ENCODE measurements around the gene ASXL3.

Gene ASXL3

DNA sequence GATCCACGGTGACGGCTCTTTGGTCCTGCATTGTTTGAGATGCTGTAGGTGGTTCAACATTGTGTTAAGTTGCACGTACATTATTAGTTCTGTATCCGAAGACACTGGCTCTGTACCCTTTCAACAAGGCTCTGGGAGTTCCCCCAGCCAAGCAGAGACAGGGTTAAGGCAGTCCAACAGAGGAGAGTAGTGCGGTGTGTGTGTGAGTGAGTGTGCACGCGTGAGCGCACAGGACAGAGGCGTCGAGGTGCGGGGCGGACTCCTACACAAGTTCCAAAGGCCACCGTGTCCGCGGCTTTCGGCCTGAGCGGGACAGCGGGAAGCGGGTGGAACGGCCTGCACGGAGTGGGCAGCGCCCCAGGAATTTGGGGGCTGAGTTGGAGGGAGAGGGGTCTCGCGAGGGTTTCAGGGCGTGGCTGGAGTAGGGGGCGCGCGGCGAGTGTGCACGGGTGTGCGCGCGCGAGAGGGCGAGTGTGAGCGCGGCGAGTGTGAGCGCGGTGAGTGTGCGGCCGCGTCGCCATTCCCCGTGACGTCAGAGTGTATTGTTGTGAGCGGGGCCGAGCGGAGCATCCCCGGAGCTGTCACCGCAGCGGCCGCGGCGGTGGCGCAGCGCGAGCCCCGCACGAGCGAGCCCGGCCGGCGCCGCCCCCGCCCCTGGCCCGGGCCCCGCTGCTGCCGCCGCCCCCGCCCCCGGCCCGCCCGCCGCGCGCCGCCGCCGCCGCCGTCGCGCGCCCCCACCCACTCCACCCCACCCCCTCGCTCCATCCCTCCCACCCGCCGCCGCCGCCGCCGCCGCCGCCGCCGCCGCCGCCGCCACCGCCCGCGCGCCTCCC, at the start of gene ASXL3:
ASXL3 (plus strand) TSS at position 535 of the 833 bp plus-strand sequence. CDS start 413 bp downstream, outside the sequence.
- DNase-seq (ENCODE audit: low spot score) = peak; percentile 74

DNA sequence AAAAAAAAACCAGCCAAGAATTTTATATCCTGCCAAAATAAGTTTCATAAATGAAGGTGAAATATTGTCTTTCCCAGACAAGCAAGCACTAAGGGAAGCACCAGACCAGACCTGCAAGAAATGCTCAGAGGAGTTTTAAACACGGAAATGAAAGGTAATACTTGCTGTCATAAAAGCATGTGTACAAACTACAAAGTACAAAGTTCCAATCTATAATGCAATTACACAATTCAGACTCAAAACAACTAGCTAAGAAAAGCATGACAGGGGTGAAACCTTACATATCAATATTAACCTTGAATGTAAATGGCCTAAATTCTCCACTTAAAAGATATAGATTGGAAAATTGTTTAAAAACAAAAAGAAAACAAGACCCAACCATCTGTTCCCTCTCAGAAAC, 45.0 kb upstream of the ASXL3 start:
- DNase-seq (ENCODE audit: low spot score) = no peak

DNA sequence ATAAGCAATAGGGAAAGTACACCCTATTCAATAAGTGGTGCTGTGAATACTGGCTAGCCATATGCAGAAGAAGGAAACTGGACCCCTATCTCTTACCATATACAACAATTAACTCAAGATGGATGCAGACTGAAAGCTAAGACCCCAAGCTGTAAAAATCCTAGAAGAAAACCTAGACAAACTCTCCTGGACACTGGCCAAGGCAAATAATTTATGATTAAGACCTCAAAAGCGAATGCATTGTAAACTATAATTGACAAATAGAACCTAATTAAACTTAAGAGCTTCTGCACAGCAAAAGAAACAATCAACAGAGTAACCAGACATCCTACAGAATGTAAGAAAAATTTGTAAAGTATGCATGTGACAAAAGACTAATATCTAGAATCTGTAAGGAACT, 41.1 kb upstream of the ASXL3 start:
- no peak for DNase-seq (ENCODE audit: low spot score)

DNA sequence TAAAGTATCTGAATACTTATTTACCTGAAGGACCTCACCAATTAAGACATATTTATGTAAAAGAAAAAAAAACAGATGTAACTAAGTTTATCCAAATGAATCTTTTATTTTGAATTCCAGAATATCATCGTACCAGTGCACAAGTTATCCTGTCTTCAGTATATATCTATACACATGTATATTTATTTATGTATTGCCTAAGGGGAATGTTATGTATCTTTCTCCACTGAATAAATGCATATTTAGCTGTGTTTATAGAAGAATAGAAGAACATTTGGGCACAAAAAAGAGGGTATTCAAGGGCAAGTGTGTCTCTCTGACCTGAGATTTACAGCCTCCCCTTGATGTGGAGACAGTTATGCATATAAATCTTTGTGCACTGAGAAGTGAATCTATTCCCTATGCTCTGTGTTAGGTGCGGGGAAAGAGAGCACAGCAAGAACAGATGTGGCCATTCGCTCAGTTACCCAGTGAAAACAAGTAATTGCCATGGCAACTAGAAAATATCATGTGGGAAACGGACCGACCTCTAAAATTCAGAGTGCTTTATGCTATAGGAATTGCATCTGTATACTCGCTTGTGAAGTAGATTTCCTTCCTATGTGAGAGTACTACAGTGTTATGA, 39.5 kb upstream of the ASXL3 start:
- no peak for DNase-seq (ENCODE audit: low spot score)

DNA sequence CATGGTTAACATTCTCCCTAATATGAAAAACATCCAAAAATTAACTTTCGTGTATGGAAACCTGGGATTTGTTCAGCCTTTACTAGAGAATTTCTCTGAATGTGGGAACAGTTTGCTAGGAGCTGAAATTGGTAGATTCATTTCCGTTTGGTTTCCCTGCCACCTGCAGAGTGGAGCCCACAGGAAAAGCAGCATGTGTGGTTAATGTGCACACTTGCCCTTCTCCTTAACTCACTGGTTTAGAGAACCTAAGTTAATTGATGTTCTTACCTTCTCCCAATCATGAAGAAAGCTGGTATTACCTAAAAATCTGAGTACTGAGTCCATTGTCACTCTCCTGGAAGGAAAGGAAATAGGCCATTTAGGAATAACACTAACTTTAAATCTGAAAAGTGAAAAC, 37.6 kb upstream of the ASXL3 start:
- DNase-seq (ENCODE audit: low spot score) = no peak

DNA sequence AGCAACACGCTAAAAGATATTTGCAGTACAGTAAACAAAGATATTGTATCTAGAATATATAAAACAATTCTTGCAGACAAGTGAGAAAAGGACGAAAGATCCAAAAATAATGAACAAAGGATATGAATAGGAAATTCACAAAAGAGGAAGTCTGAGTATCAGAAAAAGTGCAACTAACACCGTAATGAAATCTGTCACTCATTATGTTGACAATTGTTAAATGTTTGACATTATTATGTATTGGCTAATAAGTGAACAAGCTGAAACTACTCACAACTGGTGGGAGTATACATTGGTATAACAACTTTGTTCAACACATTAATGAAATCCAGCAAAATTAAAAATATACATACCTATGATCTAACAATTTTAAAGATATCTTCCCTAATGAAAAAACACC, 36.7 kb upstream of the ASXL3 start:
- no peak for DNase-seq (ENCODE audit: low spot score)

DNA sequence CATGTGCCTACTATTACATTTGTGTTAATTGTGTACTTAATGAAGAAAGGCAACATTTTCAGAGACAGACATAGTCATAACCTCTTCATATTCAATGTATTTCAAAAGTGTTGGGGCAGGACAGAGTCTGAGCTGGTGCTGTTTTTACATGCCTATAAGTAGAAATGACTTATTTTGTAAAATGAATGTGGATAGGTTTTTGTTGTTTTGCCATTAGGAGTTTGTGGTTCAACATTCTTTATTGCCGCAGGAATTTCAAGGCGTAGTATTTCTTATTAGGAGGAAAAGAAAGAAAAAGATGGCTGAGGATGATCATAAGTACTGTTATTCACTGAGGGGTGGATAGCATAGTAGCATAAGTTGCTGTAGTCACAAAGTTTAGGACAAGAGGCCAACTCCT, 21.2 kb upstream of the ASXL3 start:
- no peak for DNase-seq (ENCODE audit: low spot score)

DNA sequence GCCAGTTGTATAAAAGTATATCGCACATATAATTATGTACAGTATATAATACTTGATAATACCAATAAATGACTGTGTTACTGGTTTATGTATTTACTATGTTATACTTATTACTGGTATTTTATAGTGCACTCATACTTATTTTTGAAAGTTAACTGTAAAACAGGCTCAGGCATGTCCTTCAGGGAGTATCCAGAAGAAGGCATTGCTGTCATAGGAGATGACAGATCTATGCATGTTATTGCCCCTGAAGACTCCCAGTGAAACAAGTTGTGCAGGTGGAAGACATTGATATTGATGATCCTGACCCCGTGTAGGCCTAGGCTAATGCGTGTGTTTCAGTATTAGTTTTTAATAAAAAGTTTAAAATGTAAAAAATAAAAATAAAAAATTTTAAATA, 20.3 kb upstream of the ASXL3 start:
- DNase-seq (ENCODE audit: low spot score) = no peak

DNA sequence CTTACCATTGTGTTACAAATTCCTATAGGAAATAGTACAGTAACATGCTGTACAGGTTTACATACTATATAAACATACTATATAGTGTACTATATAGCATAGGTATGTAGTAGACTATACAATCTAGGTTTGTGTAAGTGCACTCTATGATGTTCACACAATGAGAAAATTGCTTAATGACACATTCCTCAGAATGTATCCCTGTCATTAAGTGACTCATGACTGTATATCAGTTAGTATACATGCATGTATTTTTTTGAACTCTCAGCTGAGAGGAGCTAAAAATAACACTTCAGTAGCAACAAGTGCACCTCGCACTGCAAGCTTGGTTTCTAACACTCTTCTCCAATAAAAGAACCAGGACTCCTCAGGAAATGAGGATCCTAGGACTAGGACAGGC, 19.5 kb upstream of the ASXL3 start:
- no peak for DNase-seq (ENCODE audit: low spot score)

DNA sequence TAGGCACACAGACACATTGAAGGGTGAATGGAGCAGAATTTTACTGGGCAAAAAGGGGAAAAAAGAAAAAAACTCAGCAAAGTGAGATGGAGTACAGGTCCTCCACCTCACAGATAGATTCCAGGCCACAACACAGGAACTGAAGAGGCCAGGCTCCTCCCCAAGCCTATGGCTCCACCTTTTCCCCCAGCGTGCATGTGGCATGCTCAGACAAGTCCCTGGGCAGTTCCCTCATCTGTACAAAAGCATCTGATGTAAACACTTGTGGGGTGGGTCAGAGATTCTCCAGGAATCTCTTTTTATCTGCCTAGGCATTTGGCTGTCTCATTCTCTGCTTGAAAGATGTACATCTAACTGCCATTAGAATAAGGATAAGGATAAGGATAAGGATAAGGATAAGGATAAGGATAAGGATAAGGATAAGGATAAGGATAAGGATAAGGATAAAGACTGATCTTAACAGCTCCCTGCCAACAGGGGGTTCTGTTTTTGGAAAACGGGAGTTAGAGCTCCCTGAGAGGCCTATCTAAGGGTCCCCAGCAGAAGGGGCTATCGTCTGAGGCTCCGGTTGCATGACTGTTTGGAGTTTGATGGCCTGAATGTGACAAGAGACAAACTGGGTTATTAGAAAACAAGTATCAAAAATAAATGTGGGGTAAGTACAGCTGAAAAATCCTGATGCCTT, 17.2 kb upstream of the ASXL3 start:
- DNase-seq (ENCODE audit: low spot score) = peak; percentile 53

DNA sequence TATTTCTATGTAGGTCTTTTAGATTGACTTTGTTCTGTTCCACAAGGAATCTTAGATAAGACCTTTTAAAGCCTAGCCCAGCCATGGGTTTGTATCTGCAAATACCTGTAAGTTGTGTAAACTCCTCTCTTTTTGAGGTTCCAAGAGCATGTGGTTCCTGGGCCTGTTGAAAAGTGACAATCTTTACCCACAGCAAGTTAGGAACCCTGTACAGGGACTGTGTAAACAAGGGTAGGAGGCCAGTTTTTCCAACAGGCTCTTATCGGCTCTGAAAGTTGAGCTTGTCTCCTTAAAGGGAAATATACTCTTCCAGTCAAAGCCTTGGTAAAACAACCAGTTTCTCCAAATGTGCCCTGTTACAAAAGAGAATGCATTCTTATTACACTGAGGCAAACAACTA, 15.3 kb upstream of the ASXL3 start:
- DNase-seq (ENCODE audit: low spot score) = no peak

DNA sequence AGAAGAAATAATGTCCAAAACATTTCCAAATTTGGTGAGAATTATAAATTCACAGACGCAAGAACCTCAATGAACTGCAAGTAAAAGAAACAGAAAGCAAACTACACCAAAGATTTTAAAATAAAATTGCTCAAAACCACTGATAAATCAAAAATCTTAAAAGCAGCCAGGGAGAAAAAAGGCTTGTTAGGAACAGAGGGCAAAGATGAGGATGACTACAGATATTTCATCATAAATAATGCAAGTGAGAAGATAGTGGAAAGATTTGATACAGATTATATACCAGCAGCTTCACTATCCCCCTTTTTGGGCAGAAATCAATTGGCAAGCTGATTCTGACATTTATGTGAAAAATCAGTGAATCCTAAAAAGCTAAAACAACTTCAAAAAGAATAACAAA, 10.3 kb upstream of the ASXL3 start:
- DNase-seq (ENCODE audit: low spot score) = no peak

DNA sequence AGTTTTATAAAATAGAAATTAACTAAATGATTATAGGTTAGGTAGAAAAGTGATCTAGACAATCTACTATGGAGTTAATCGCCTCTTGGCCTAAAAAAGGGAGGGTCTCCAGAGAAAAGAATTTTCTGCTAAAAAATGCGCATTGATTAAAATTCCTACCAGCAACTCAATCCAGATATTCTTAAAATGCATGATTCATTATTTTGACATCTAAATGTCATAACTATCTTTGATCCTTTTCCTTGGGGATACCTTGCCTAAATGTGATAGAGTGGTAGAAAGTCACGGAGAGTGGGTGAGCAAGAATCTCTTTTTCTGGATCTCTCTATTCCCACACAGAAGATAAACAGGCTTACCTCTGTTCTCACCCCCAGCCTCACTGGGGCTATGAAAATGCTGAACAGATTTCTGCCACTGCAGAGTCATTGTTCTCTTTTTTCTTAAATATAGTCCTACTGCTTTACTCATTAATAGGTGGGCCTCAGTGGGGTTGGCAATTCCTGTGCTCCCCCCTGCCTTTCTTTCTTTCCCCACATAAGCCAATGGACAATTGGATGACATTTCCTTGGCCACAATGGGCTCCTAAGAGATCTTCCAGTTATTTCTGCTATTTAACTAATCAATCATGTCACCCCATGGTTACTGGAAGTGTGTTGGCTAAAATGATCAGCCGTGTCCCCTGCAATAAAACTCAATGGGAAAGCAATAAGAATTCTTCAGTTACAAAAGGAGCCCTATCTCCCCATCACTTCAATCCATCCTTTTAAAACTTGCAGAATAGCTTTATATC, 5.8 kb upstream of the ASXL3 start:
- no peak for DNase-seq (ENCODE audit: low spot score)

DNA sequence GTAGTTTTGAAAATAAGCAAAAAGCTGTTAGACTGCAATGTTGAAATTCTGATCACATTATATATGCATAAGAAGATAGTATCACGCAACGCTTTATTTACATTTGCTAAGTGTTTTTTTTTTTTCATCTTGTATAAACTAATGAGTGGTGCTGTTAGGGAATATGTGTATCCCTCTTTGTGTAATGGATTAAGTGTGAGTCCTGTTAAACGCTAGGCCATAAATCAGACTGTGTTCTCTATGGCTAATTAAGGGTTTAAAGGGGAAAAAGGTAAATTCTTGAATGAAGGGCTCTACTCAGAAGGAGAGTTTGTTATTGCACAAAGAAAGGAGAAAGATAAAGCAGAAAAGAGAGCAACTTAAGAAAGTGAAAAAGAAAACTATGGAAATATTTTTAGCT, 4.8 kb upstream of the ASXL3 start:
- DNase-seq (ENCODE audit: low spot score) = no peak

DNA sequence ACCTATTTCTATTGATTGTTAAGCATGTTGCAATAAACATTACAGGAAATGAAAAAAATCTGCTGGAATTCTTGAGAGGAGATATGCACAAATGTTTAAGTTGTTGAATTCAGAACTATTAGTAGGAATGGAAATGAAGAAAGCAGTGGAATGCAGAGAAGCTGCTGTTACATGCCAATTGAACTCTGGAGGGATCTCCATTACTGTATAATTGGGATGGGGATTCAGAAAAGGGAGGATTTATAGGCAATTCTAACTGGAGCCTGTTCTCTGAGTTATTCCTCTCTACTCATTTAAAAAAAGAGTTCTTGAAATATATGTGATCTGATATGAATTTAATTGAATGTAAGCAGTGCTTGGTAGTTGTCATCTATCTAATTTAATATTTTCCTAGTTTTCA, 2.6 kb upstream of the ASXL3 start:
- DNase-seq (ENCODE audit: low spot score) = no peak

DNA sequence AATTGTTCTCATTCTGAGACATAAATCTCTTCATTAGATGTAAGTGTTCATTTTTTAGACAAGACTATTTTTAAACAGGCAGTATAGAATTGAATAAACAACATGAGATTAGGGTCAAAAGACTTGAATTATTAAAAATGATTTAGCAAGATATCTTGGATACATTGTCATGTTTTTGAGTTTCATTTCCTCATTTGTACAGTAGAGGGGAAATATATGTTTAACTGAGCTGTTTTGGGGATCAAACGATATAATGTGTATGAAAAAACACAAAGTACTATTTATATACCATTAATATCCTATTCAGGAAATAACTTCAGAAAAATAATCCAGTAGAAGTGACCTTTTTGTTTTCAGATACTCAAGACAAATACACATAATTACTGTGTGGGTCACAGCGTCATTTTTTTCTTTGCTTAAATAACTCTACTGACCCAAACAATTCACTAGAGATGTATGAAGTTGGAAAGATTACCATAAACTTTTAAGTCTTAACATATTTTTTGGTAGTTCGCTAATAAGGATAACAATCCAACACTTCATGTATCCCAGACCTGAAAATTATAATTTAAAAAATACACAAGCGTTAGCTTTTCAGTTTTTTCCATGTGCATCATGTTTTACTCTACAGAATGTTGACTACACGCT, 896 bp upstream of the ASXL3 start:
- DNase-seq (ENCODE audit: low spot score) = no peak

DNA sequence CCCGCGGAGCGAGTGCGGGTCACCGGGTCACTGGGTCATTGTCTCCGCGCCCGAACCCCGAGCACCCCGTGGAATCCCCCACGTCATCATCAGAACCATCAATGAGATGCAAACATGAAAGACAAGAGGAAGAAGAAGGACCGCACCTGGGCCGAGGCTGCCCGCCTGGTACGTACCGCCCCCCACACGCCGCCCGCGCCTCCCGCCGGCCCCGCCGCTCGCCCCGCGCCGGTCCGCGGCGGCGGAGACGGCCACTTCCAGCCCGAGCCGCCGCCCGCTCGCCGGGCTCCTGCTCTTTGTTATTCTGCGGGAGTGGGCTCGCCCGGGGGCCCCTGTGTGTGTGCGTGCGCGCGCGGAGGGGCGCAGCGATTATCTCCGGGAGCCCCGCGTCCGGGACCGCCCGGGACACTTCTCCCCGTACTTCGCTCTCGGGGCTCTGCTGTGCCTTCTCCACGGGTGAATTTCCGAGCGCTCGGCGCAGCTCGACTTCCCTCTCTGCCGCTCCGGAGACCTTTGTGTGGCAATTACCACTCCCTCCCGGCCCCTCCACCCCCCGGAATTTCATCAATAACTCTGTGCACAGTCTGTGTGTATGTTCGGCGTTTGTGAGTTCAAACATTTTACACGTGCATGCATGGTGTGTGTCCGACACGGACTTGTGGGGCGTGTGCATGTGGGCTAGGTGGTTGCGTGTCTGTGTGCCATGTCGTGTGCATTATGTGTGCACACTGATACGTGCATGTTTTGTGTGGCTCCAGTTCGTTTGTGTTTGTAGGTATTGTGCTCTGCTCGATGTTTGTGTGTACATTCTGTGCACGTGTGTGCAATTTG, 714 bp downstream of the ASXL3 start:
- DNase-seq (ENCODE audit: low spot score) = peak; percentile 73

DNA sequence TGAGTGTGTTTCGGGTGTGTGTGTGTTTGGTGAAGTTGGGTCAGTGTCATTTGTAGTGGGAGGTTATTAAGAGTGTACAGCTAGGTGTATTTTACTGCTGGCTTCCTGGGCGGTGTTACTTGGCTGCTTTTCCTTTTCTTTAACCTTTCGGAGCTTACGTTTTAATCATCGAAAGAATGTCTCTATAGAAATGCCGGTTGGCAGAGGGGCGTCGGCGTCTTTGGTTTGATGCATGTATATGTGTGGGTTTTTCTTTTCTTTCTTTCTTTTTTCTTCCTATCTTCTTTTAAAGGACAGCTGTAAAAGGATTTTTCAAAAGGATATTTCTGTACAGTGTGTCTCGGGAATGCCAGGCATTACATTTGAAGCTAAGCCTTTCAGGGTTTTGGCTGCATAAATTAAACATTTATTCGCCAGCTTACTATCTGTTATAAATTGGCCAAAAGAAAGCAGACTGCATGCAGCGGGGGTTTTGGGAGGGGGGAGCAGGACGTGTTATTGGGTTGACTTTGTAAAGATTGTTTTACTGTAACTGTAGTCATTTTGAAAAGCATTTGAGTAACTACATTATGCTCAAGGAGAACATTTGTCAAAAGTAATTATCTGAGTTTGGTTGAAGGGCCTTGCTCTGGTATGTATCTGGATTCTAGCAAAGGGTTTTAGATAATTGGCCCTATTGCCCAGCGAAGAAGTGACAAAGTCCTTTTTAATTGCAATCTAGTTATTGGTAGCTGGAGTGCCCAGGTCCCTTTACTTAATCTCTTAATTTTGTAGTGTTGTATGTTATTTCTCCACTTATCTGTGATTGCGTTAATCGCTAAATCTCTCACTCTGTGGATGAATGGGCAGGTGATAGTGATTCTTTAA, 1.6 kb downstream of the ASXL3 start:
- no peak for DNase-seq (ENCODE audit: low spot score)

DNA sequence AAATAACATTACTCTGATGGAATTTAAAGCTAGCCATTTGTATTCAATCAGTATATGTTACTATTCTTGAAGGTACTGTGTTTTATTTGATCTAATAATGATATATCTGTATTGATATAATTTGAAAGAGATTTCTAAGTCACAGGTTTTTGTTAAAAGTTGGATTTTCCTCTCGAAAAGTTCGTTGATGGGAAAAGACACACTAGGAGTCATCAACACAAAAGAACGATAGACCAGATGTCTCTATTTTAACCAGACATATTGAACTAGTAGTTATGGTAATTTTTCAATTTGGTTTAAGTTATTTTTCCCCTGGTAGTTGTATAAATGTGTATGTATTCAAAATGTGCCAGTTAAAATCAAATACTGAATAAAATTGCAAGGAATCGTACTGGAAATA, 2.5 kb downstream of the ASXL3 start:
- DNase-seq (ENCODE audit: low spot score) = no peak

DNA sequence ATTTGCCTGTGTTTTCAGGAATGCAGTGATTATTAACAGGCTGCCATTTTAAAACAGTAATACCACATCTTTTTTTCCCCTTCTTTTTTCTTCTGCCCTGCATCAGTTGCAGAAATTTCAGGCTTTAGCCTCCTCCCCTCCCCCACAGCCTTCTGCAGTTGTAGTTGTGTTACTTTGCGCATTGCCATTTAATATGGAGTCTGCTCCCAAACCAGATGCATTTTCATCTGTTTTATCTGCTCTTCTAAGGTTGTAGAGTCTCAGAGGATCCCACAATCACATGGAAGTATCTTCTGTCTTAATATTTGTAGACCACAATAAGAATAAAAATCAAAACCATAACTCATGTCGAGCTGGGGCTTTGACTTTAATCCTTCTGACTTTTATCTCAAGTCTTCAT, 3.8 kb downstream of the ASXL3 start:
- DNase-seq (ENCODE audit: low spot score) = no peak

All from ecto neural progenitor cell (in vitro differentiated cells).